ACC112 (cell line): ENCODE measurements around the gene PSAP.

ENCODE experiments used
- H2AFZ ChIP-seq: fragments of 200-600 bp; sonication (generic); one replicate; pipeline ENCODE4 v1.6.0; 2017; ENCODE audit warnings: antibody characterized with exemption, low read length; ENCODE audit not compliant: unreplicated experiment
- H3K27ac ChIP-seq: fragments of 200-600 bp; sonication (generic); 2 replicates; pipeline ENCODE4 v1.5.1; 2014; ENCODE audit warnings: low read depth, mild to moderate bottlenecking, antibody characterized with exemption, low read length, moderate library complexity
- H3K27me3 ChIP-seq: fragments of 200-600 bp; sonication (generic); 2 replicates; pipeline ENCODE4 v1.6.1; 2014; ENCODE audit warnings: mild to moderate bottlenecking, antibody characterized with exemption, low read length, moderate library complexity, mixed read lengths; ENCODE audit not compliant: insufficient read depth
- H3K36me3 ChIP-seq: fragments of 200-600 bp; sonication (generic); 2 replicates; pipeline ENCODE4 v1.6.1; 2016; ENCODE audit warnings: mild to moderate bottlenecking, antibody characterized with exemption, low read length, moderate library complexity, mixed read lengths; ENCODE audit not compliant: insufficient read depth
- H3K4me1 ChIP-seq: fragments of 200-600 bp; sonication (generic); one replicate; pipeline ENCODE4 v1.6.1; 2016; ENCODE audit warnings: low read length, mixed read lengths; ENCODE audit not compliant: insufficient read depth, unreplicated experiment, control insufficient read depth
- H3K4me3 ChIP-seq: fragments of 200-600 bp; sonication (generic); 2 replicates; pipeline ENCODE4 v1.5.1; 2014; ENCODE audit warnings: mild to moderate bottlenecking, low read depth, low read length
- H3K79me2 ChIP-seq: fragments of 200-600 bp; sonication (generic); one replicate; pipeline ENCODE4 v1.6.0; 2016; ENCODE audit warnings: low read length; ENCODE audit not compliant: control insufficient read depth, unreplicated experiment, insufficient read depth

Gene PSAP

DNA sequence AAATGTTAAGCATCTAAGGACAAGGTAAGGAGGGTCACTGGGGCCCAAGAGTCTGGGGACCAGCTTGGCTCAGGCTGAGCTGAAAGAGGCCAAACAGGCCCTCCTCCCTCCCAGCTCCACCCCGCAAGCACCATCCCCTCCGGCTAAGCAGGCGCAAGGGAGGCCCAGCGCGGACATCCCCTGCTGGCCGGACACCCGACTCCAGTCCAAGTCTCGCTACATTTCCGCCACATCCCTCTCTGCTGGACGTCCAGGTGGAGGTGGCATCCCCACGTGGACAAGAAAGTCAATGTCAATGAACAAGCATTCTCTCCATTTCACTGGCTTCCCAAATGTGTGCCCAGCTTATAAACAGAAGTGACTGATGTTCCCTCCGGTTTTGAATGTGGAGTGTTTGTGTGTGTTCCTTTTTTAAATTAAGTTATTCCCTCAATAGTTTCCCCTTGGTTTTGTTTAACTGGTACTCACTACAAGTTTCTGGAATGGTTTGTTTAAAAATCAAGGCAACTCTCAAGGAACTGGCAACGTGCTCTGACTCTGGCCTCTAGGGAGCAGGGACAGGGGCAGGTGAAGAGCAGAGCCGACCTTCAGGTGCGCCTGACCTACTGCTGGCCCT lies 35.4 kb downstream of the PSAP start:
- Histone ChIP-seq H3K79me2 (no peaks in the 10 kb centered on the region), H3K27me3 (no peaks in the 10 kb centered on the region), H3K4me1 (no peaks in the 10 kb centered on the region), H2AFZ (no peak overlapping the region), H3K36me3 (peaks cover 23% of the 10 kb centered on the region; the same call in 1 of the 2 replicates), H3K4me3 (no peak overlapping the region), H3K27ac (no peak overlapping the region)

DNA sequence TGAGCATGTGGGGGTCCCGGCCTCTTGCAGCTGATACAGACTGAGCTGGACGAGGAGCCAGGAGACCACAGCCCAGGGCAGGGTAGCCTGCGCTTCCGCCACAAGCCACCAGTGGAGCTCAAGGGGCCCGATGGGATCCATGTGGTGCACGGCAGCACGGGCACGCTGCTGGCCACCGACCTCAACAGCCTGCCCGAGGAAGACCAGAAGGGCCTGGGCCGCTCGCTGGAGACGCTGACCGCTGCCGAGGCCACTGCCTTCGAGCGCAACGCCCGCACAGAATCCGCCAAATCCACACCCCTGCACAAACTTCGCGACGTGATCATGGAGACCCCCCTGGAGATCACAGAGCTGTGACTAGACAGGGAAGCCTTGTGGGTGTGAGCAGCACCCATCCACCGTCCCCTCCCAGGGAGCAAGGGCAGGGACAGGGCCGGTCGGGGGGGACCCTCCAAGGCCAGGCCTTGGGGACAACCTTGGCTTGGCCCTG lies 36.1 kb downstream of the PSAP start:
- Histone ChIP-seq H3K36me3 (peaks cover 16% of the 10 kb centered on the region; the same call in 1 of the 2 replicates), H3K4me1 (no peaks in the 10 kb centered on the region), H3K27me3 (no peaks in the 10 kb centered on the region), H3K27ac (no peak overlapping the region), H2AFZ (no peak overlapping the region), H3K4me3 (no peak overlapping the region), H3K79me2 (no peaks in the 10 kb centered on the region)

DNA sequence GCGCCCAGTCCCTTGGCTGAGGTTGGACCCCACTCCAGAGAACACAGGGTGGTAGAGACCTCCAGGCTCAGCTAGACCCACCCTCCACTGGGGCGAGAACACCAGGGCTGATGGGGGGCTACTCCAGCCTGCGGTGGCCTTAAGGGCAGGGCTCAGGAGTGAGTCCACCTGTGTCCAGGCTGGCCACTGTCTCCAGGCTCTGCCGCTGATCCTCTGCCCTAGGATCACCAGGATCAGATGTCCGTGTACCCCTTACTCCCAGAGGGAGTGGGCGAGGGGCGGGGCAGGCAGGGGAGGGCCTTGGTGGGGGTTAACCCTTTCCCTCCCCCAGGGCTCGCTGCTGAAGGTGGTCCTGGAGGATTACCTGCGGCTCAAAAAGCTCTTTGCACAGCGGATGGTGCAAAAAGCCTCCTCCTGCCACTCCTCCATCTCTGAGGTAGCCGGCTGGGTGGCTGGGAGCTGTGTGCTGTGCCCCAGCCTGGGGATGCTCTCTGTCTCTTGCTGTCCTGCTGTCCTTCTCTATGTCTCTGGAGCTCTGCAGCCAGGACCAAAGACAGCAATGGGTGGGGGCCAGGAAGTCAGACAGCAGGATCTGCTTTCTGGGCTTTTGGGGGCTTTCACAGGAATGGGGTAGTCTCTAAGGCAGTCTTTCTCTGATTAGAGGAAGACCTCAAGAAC lies 38.0 kb downstream of the PSAP start:
- Histone ChIP-seq H3K4me1 (no peaks in the 10 kb centered on the region), H3K36me3 (peaks cover 9% of the 10 kb centered on the region; the same call in 1 of the 2 replicates), H3K27me3 (no peaks in the 10 kb centered on the region)

DNA sequence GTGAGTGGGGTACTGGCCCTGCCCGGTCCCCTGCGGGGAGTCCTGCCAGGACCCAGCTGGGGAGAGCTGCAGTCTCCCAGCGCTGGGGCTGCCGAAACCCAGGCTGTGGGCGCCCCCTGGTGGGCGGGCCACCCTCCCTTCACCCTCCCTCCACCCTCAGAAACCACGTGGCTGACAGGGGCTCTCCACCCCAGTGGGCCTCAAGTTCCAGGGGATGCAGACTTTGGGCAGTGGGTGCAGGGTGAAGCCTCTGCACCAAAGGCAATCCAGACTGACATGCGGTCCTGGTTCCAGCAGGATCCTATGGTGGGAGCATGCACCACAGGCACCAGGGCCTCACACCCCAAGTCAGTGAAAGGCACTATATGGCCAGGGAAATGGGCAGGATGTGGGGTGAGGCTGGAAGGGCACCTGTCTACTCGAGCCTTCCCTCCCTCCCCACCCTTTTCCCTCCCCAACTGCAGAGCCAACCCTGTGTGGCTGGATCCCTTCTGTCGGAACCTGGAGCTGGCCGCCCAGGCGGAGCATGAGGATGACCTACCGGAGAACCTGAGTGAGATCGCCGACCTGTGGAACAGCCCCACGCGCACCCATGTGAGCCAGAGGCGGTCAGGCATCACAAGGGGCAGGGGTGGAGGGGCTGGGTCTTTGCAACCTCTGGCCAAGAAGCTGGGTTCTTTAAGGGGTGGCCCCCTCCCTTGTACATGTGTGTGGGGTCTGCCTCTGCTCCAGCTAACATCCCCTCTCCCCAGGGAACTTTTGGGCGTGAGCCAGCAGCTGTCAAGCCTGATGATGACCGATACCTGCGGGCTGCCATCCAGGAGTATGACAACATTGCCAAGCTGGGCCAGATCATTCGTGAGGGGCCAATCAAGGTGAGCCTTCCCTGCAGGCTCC lies 38.8 kb downstream of the PSAP start:
- no peak overlapping the region for H3K4me3 ChIP-seq
- no peak overlapping the region for H2AFZ ChIP-seq
- H3K4me1 ChIP-seq, result no peaks in the 10 kb centered on the region
- no peaks in the 10 kb centered on the region for H3K27me3 ChIP-seq
- H3K27ac ChIP-seq, result no peak overlapping the region
- H3K79me2 ChIP-seq, result no peaks in the 10 kb centered on the region
- H3K36me3 ChIP-seq, result peaks cover 9% of the 10 kb centered on the region; the same call in 1 of the 2 replicates

More for the DNA sequence above, 38.0 kb downstream of the PSAP start:
- H3K27ac ChIP-seq, result no peak overlapping the region
- no peak overlapping the region for H2AFZ ChIP-seq
- no peaks in the 10 kb centered on the region for H3K79me2 ChIP-seq
- H3K4me3 ChIP-seq, result no peak overlapping the region

DNA sequence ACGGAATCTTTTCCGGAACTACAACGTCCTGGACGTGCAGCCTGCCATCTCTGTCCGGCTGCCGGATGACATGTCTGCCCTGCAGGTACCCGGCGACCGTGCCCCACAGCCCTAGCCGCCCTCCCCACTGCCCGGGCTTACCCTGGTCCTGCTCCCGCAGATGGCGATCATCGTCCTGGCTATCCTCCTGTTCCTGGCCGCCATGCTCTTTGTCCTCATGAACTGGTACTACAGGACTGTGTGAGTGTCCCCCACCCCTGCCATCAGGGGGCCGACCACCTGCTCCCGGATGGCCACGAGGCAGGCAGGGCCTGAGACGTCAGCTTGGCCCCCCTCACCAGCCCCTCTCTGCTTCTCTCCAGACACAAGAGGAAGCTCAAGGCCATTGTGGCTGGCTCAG lies 39.7 kb downstream of the PSAP start:
- Histone ChIP-seq H3K4me1 (no peaks in the 10 kb centered on the region), H3K27ac (no peak overlapping the region), H3K36me3 (peaks cover 9% of the 10 kb centered on the region; the same call in 1 of the 2 replicates), H2AFZ (no peak overlapping the region), H3K79me2 (no peaks in the 10 kb centered on the region), H3K27me3 (peaks cover under 1% of the 10 kb centered on the region; the same call in 1 of the 2 replicates), H3K4me3 (no peak overlapping the region)

DNA sequence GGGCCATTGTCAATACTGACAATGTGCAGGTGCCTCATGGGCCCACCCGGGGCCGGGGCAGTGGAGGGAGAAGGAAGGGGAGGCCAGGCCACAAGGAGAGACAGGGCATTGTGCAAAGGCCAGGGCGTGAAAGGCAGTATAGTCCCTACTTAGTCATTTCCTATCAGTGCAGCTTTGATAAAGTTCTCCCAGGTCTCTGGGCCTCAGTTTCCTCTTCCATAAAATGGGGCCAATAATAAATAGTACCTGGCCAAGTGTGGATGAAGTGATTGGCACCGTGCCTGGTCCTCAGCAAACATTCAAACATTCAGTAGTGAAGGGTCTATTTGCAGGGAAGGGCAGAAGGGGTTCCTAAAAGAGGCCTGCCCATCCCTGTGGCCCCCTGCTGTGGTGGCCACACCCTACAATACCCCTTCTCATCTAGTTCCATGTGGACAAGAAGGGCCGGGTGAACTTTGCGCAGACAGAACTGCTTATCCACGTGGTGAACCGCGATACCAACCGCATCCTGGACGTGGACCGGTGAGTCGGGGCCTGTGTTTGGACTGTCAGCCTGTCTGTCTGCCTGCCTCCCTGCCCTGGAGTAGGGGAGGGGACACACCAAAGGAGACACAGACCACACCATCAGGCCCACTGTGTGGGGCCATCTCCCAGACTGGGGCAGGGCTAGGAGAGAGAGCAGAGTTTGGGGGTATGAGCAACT lies 40.9 kb downstream of the PSAP start:
- H3K36me3 ChIP-seq, result peaks cover under 1% of the 10 kb centered on the region; the same call in 1 of the 2 replicates
- no peak overlapping the region for H3K27ac ChIP-seq
- no peaks in the 10 kb centered on the region for H3K79me2 ChIP-seq
- H2AFZ ChIP-seq, result no peak overlapping the region
- no peak overlapping the region for H3K4me3 ChIP-seq
- no peaks in the 10 kb centered on the region for H3K4me1 ChIP-seq
- peaks cover 8% of the 10 kb centered on the region; the same call in 1 of the 2 replicates for H3K27me3 ChIP-seq

DNA sequence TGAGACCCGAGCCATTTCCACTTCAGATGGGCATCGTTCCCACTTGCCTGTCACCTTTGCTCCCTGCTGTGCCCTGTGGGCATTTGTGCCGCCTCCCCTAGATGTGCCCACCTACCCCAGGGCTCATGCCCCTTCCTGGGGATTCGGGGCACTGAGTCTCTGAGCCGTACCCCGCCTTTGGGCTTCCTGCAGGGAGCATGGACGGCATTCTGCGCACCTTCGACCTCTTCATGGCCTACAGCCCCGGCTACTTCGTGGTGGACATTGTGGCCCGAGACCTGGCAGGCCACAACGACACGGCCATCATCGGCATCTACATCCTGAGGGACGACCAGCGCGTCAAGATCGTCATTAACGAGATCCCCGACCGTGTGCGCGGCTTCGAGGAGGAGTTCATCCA lies 41.4 kb downstream of the PSAP start:
- Histone ChIP-seq H3K36me3 (no peaks in the 10 kb centered on the region), H2AFZ (no peak overlapping the region), H3K4me3 (no peak overlapping the region), H3K27ac (no peak overlapping the region), H3K4me1 (no peaks in the 10 kb centered on the region), H3K79me2 (no peaks in the 10 kb centered on the region), H3K27me3 (peaks cover 12% of the 10 kb centered on the region; the same call in 1 of the 2 replicates)

DNA sequence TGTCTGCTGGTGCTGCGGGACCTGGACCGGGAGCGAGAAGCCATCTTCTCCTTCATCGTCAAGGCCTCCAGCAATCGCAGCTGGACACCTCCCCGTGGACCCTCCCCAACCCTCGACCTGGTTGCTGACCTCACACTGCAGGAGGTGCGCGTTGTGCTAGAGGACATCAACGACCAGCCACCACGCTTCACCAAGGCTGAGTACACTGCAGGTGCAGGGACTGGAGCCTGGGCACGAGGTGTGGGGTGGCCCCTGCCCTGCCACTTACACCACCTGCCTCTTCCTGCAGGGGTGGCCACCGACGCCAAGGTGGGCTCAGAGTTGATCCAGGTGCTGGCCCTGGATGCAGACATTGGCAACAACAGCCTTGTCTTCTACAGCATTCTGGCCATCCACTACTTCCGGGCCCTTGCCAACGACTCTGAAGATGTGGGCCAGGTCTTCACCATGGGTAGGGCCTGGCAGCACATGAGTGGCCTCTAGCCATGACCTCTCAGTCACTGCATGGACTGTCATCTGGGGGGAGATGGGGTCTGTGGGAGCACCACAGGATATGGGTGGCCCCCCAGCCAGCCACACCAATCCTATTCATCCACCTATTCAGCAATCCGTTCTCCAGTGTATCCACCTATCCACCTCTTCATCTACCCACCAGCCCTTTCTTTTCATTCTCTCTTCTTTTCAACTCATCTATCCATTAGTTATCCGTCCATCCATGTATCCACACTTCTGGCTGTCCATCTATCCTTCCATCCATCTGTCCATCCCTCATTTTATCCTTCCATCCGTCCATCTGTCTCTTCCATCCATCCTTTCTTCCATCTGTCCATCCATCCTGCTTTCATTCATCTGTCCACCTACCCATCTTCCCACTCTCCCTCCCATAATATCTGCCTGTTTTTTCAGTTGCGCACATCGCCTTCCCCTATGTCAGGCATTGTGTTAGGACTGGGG lies 43.2 kb downstream of the PSAP start:
- no peak overlapping the region for H2AFZ ChIP-seq
- no peaks in the 10 kb centered on the region for H3K36me3 ChIP-seq
- no peak overlapping the region for H3K4me3 ChIP-seq
- H3K27me3 ChIP-seq, result peaks cover 12% of the 10 kb centered on the region; the same call in 1 of the 2 replicates
- no peaks in the 10 kb centered on the region for H3K4me1 ChIP-seq
- no peaks in the 10 kb centered on the region for H3K79me2 ChIP-seq
- H3K27ac ChIP-seq, result no peak overlapping the region

DNA sequence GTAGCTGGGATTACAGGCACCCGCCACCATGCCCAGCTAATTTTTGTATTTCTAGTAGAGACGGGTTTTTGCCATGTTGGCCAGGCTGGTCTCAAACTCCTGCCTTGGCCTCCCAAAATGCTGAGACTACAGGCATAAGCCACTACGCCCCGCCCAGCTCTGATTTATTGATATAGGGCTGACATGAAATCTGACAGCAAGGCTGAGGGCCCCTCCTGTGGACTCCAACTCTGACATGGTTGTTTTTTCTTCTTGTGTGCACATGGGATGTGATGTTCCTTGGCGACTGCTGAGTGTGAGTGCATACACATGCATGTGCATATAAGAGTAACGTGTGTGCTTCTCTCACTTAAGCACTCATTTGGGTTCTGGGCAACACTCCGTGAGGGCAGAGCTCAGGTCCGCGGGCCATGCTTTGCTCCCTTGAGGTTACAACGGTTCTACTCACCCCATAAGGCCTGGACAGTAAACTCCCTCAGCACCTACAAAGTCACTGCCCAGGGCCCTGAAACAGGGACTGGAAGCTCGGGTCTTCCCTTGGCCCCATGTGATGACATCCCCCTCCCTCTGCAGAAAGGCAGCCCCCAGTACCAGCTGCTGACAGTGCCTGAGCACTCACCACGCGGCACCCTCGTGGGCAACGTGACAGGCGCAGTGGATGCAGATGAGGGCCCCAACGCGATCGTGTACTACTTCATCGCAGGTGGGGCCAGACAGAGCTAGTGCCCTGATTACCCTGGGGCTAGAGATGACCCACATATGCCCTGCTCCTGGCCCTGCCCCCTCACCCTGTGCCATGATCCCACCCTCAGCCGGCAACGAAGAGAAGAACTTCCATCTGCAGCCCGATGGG lies 44.1 kb downstream of the PSAP start:
- Histone ChIP-seq H3K4me3 (no peak overlapping the region), H3K4me1 (no peaks in the 10 kb centered on the region), H3K36me3 (no peaks in the 10 kb centered on the region), H2AFZ (no peak overlapping the region), H3K27ac (no peak overlapping the region), H3K79me2 (no peaks in the 10 kb centered on the region), H3K27me3 (peaks cover 12% of the 10 kb centered on the region; the same call in 1 of the 2 replicates)
